Thyroid gland (tissue), 4 donors: Measurements from ENCODE around the gene RHNO1.

ENCODE experiments used
- CTCF ChIP-seq, 6 experiments: fragments of 200-600 bp in 3 of 6; fragments of 450-650 bp in 3 of 6; sonication (generic) in 3 of 6; IDR thresholded peaks; one replicate each; pipeline ENCODE4 v1.5.1; 2016 to 2019; ENCODE audit warnings: antibody characterized with exemption in 6 of 6, mild to moderate bottlenecking in 2 of 6, inconsistent platforms in 1 of 6, moderate library complexity in 1 of 6
- POLR2A ChIP-seq, 2 donors: fragments of 450-650 bp; IDR thresholded peaks; one replicate each; pipeline ENCODE4 v1.6.1; 2017; ENCODE audit warnings: antibody characterized with exemption in 2 of 2, mild to moderate bottlenecking in 2 of 2, moderate library complexity in 1 of 2

GRCh38 chr12:2900642-2901041 is 23.6 kb downstream of the RHNO1 start:
- TF ChIP-seq CTCF (IDR thresholded peaks at IDR 0.05), result no peak
- TF ChIP-seq POLR2A (IDR thresholded peaks at IDR 0.05), result no peak
